ENCODE measurements around the gene RBM10. TPM values are rescaled to one million over a fixed set of nuclear protein-coding genes. Genes with fewer than 3 reads are reported as not detected.
A peak's percentile ranks its signal among the peaks of the same experiment; 100 is the strongest.

RBM10 gene
- total RNA-seq, 1 donor from 2014 or later: 29.6 TPM

- H3K9me3 Mint-ChIP-seq (ENCODE audit: low read depth): no peaks in the 10 kb centered on the region
- H3K27me3 Mint-ChIP-seq (ENCODE audit: low read depth): no peaks in the 10 kb centered on the region
- H3K4me3 Mint-ChIP-seq (ENCODE audit: unreplicated experiment): no peak overlapping the region
- H3K27ac Mint-ChIP-seq (ENCODE audit: unreplicated experiment): peak overlapping the region; percentile 41
- TF ChIP-seq, protein P1, sequence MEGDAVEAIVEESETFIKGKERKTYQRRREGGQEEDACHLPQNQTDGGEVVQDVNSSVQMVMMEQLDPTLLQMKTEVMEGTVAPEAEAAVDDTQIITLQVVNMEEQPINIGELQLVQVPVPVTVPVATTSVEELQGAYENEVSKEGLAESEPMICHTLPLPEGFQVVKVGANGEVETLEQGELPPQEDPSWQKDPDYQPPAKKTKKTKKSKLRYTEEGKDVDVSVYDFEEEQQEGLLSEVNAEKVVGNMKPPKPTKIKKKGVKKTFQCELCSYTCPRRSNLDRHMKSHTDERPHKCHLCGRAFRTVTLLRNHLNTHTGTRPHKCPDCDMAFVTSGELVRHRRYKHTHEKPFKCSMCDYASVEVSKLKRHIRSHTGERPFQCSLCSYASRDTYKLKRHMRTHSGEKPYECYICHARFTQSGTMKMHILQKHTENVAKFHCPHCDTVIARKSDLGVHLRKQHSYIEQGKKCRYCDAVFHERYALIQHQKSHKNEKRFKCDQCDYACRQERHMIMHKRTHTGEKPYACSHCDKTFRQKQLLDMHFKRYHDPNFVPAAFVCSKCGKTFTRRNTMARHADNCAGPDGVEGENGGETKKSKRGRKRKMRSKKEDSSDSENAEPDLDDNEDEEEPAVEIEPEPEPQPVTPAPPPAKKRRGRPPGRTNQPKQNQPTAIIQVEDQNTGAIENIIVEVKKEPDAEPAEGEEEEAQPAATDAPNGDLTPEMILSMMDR (IDR thresholded peaks at IDR 0.05): no peak
- peak; percentile 73 for DNase-seq (ENCODE audit: low spot score)
- H3K4me1 Mint-ChIP-seq (ENCODE audit: low read depth): peaks cover 3% of the 10 kb centered on the region
- H3K36me3 Mint-ChIP-seq (ENCODE audit: low read depth): peaks cover 10% of the 10 kb centered on the region
Observed at GRCh38 chrX:47180346-47180745, 35.3 kb downstream of the RBM10 start.

GRCh38 chrX:47181301-47181700 is 36.3 kb downstream of the RBM10 start:
- Mint-ChIP-seq H3K4me1 (ENCODE audit: low read depth) (peaks cover 3% of the 10 kb centered on the region), H3K27ac (ENCODE audit: unreplicated experiment) (no peak overlapping the region), H3K36me3 (ENCODE audit: low read depth) (peaks cover 15% of the 10 kb centered on the region), H3K4me3 (ENCODE audit: unreplicated experiment) (no peak overlapping the region), H3K27me3 (ENCODE audit: low read depth) (no peaks in the 10 kb centered on the region), H3K9me3 (ENCODE audit: low read depth) (no peaks in the 10 kb centered on the region)
- DNase-seq (ENCODE audit: low spot score): peak; percentile 85
- TF ChIP-seq, protein P1 (IDR thresholded peaks at IDR 0.05): no peak

- DNase-seq (ENCODE audit: low spot score): peak; percentile 52
- Mint-ChIP-seq H3K27ac (ENCODE audit: unreplicated experiment) (no peak overlapping the region), H3K27me3 (ENCODE audit: low read depth) (no peaks in the 10 kb centered on the region), H3K4me1 (ENCODE audit: low read depth) (peaks cover 3% of the 10 kb centered on the region), H3K9me3 (ENCODE audit: low read depth) (no peaks in the 10 kb centered on the region), H3K36me3 (ENCODE audit: low read depth) (peaks cover 12% of the 10 kb centered on the region), H3K4me3 (ENCODE audit: unreplicated experiment) (no peak overlapping the region)
- TF ChIP-seq, protein P1 (IDR thresholded peaks at IDR 0.05): no peak
Observed at GRCh38 chrX:47182106-47182700, 37.2 kb downstream of the RBM10 start.

DNA sequence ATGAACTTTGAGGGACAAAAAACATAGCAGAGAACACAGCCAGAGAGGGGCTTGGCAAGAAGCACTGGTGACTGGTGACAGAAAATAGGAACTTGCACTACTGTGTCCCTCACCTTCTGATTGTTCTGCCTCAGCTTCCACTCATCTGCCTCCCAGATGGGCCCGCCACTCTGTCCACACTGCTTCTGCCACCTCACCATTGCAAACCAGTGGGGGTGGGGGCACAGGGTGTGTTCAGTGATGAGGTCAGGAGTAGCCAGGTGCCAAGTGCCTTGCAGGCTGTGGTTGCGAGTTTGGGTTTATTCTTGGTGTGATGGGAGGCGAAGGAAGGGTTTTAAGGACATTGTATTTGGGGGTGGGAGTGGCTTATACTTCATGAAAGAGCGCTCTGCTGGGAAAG is 39.5 kb downstream of the RBM10 start:
- Mint-ChIP-seq H3K27me3 (ENCODE audit: low read depth) (no peaks in the 10 kb centered on the region), H3K4me3 (ENCODE audit: unreplicated experiment) (no peak overlapping the region), H3K9me3 (ENCODE audit: low read depth) (no peaks in the 10 kb centered on the region), H3K4me1 (ENCODE audit: low read depth) (peaks cover under 1% of the 10 kb centered on the region), H3K27ac (ENCODE audit: unreplicated experiment) (no peak overlapping the region), H3K36me3 (ENCODE audit: low read depth) (peaks cover 7% of the 10 kb centered on the region)
- DNase-seq (ENCODE audit: low spot score): peak; percentile 57
- TF ChIP-seq, protein P1 (IDR thresholded peaks at IDR 0.05): no peak

GRCh38 chrX:47185241-47185640 is 40.2 kb downstream of the RBM10 start:
- H3K36me3 Mint-ChIP-seq (ENCODE audit: low read depth): peaks cover 6% of the 10 kb centered on the region
- DNase-seq (ENCODE audit: low spot score): peak; percentile 94
- no peak overlapping the region for H3K27ac Mint-ChIP-seq (ENCODE audit: unreplicated experiment)
- no peak overlapping the region for H3K4me3 Mint-ChIP-seq (ENCODE audit: unreplicated experiment)
- TF ChIP-seq, protein P1 (IDR thresholded peaks at IDR 0.05): no peak
- no peaks in the 10 kb centered on the region for H3K9me3 Mint-ChIP-seq (ENCODE audit: low read depth)
- H3K27me3 Mint-ChIP-seq (ENCODE audit: low read depth): no peaks in the 10 kb centered on the region
- H3K4me1 Mint-ChIP-seq (ENCODE audit: low read depth): no peaks in the 10 kb centered on the region

All from chondrocyte (in vitro differentiated cells).